ENCODE data around the gene EMILIN2.
"Not testable (repeated sequence)": the region's sequence is repeated elsewhere in the genome, so short reads cannot be mapped to it uniquely, and the experiment has no call there.

EMILIN2 gene

DNA sequence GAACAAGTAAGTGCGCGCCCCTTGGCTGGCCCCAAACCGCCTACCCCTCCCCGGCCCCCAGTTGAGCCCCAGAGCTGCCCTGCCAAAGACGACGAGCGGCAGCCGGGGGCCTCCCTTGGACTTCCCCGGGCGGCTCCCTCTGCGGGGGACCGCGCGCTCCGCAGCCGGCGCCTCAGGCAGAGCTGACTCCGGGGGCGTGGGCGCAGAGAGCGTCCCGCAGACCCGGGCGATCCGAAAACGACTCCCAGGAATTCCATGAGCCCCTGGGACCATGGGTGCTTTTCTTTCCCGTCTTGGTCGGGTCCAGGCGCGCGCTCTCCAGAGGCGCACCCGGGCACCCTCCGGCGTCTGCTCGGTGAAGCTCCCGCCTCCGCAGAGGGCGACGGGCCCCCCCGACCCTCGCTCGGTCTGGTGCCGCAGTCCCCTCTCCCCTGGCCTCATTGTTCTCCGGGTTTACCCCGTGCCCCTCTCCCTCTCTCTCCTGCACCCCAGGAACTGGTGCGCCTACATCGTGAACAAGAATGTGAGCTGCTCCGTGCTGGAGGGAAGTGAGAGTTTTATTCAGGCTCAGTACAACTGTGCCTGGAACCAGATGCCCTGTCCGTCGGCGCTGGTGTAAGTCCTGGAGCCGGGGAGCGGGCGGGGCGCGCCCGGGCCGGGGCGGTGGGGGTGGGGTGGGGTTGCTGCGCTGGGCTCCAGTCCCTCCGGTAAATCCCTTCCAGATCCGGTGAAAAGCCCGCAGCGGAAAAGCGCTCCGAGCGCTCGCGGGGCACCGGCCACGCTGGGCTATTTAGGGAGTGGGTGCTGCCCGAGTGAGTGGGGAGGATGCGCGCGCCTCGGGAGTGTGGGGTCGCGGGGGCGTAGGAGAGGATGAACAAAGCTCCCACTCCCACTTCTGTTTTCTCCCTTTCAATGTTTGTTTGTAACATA lies 776 bp downstream of the EMILIN2 start:
- DNase-seq: peak; percentile 75

DNA sequence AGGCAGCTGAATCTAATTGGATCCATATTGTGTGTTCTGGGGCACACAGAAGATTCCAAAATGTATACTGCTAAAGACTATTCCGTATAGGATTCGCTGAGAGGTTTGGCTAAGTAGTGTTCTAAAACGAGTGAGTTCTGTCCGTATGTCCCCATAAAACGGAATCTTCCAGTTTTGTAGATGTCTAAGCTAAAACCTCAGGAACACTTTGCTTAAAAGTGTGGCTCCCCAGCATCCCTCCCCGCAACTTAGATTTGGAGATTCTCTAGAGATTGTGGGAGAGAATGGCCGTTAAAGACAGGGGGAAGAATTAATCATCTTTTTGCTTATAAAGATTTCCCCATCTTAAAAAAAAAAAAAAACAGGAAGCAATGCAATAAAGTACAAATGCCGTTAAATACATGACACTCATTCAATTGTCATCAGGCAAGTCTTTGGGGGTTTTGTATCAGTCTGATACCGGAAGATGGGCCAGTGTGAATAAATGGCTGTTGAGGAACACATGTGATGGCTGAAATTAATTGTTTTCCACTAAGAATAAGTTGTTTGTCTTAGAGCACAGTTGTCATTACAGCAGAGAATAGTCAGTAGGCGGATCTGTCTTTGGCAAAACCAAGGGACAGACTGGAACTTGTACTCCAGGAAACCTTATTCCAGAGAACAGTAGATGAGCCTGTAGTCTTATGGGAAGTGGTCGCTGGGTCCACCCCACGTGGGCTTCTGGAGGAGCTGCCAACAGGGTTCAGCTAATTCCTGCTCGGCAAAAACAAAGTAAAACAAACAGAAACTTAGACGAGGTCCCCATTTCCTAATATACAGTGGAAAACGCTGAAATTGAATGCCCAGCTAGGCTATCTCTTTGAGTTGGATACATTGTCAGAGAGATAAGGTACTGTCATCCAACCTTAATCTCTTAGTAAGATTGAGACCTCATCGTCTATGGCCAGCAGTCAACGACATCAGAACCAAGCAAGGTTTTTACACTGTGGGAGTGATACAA lies 1.7 kb downstream of the EMILIN2 start:
- no peak for DNase-seq

DNA sequence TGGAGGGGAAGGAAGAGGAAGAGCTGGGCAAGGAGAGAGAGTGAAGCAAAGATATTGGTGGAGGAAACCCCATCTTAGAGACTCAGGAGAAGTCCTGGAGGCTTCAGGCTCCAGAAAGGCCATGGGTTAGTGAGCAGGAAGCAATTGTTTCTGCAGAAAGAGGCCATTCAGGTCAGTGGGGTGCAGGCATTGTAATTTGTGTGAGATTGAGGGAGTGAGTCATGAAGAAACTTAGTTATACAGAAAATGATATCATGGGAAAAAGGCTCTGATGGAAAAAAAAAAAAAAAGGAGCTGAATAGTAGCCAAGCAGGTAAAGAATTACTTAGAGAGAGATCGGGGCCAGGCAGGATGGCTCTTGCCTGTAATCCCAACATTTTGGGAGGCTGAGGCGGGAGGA lies 4.0 kb downstream of the EMILIN2 start:
- no peak for DNase-seq

DNA sequence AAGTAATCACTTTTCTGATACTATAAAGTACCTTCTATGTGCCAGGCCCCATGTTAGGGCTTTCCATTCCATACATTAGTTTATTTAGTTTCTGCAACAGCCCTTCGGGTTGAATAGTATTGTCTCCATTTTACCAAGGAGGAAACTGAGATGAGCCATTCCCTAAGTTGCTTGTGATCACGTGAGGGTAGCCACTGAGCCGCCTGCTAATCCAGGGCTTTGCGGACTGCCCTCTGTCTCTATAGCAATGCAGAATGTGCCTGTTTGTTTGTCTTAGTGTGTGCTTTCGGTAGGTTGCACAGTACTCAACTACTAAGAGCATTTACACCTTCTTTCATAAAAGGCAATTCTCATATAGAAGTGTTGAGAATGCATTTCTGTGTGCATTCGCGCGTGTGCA lies 5.0 kb downstream of the EMILIN2 start:
- no peak for DNase-seq

DNA sequence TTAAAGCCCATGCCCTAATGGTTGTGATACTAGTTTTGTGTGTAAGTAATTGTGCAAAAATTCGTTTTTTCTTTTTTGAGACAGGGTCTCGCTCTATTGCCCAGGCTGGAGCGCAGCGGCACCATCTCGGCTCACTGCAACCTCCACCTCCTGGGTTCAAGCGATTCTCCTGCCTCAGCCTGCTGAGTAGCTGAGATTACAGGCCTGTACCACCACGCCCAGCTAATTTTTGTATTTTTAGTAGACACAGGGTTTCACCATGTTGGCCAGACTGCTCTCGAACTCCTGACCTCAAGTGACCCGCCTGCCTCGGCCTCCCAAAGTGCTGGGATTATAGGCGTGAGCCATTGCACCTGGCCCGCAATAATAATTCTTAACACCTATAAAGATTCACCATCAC lies 5.7 kb downstream of the EMILIN2 start:
- not testable (repeated sequence) for DNase-seq

DNA sequence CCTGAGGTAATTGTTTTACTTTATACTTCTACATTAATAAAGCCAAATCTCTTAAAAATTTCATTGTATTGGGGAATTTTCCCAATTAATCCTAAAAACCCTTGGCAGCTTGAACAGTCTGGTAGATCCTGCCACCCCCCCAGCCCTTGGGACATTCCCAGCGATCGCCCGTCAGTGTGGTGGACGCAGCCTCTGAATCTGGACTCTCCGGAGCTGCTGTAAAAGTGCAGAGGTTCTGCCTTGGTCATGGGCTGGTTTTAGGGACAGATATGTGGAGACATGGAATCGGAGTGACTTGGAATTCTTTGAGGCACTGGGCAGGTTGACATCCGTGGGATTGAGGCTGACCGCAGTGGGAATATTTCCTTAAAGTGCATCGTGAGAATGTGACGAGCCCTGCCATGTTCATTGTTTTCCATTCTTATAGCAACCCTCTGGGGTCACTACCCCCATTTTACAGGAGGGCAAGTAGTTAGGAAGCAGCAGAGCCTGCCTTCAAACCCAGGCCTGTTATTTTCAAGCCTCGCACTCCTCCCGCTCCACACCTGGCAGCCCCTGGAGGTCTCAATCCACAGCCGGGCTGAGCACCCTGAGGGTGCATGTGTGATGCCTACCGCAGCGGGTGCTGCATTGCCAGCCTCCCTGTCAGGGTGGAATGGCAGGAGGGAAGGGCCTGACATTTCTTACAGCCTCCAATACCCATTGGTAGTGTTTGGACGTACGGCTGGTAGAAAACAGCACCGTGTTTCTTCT lies 6.5 kb downstream of the EMILIN2 start:
- no peak for DNase-seq

DNA sequence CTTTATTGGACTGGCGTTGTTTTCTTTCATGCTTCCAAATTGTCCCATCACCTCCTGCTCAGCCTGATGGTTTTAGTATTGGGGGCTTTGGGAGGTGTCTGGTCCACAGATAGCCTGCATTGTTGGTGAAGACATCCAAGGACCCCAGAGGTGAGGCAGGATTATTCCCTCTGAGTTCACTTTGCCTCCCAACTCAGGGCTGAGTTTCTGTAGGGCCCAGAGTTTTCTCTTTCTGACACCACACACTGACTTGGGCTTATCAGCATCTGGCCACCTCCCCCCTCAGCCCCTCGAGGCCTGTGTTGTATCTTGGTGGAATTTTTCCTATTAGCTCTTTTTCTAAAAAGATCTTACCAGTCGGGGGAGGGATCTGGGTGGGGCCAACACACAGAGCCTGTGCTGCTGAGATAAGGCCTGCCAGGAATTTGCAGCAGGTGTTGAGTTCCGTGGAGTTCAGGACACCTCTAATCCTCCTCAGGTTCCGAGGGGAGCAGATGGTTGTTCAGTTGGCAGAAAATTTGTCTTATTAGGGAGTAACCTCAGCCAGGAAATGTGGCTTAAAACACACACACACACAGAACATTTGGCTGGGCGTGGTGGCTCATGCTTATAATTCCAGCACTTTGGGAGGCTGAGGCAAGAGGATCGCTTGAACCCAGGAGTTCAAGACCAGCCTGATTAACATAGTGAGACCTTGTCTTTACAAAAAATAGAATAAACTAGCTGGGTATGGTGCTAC lies 7.3 kb downstream of the EMILIN2 start:
- DNase-seq: no peak

DNA sequence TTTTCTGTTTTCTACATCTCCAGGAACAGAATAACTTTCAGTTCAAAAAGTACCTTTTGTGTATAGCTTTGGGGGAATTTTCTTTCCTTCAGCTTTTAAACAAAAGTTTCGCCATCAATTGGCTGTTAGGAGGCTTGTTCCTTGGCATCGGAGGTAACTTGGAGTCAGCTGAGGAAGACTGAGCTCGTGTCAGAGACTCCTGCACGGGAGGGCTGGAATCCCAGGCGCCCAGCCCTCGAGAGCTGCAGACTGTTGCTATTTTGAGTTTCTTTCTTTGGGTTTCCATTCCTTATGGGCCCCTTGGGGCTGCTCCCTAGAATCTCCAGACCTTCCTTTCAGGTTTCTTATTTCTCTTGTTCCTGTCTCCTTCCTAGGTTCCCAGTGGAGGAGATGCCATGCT lies 8.1 kb downstream of the EMILIN2 start:
- no peak for DNase-seq

DNA sequence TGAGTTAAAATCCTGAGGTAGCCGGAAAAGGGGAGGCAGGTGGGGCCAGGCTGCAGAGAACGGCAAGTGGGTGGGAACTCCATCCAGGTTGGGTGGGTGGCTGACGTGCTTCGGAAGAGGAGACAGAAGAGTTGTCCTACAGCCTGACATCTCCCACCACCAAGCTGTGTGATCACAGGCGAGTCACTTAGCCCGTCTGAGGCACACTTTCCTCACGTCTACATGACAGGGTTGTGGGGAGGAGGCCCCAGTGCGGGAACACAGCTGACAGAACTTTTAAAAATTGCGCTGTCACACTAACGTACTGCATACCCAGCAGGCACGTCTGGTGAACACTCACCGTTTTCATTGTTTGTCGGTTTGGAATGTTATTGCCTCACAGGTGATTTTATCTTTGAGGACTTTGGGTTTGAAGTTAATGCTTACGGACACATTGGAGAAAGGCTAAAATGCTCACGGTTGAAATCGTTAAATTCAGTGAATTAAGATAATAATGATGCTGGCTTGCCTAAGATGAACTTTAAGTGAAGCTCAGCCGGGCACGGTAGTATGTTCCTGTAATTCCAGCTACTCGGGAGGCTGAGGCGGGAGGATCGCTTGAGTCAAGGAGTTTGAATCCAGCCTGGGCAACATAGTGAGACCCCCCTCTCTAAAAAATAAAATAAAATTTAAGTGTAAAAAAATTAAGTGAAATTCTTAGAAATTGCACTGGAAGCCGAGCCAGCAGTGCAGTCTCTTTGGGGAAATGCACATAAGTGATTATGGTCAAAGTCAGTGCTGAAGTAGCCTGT lies 8.9 kb downstream of the EMILIN2 start:
- DNase-seq: no peak

DNA sequence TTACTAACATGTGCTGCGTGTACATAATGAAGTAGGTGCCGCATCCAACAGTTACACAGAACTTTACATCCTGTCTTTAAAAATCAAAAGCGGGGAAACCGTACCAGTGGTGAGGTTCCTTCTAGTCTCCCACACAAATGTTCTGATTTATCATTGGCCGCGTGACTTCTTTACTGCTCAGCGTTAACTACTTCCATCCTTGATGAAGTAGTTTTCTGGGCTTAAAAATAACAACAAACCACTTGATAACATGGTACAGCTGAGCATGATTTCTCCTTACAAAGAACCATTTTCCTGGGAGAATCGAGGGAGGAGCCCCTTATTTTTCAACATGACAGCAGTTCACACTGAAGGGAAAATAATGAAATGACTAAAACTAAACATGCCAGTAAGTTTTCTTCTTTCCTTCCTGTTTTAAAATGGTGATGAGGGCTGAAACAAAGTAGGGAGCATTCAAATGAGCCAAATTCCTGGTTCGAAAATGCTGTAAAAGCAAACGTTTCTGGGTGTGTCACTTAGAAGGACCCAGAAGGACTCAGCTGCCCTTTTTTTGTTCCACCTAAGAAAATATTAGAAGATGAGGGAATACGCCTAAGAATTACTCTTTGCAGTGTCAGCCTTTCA lies 9.9 kb downstream of the EMILIN2 start:
- DNase-seq: no peak

DNA sequence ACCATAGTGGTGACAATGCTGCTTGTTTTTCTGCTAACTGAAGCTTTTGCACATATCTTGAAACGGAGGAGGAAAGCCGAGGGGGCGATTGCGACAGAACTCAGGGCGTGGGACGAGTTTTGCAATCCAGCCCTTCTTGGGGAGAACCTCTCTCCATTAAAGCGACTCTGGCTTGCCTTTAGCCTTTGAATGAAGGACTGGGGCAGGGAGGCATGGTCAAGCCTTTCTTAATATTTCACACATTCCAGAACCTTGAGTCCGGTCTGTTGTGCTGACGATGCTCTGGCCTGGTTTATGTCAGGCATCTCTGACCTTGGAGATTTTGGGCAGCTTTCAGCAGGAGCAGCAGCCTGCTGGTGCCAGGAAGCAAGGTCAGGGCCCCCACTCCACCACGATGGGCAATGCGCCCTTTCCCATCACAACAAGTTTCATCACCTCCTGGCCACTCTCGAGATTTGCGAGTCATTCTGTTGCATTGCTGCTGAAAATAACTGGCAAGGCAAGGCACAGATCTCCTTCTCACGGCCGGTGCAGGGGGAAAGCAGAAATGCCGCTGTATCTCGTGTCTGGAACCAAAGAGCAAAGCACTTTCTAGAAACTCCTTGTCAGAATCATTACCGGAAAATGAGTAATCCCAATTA lies 10.8 kb downstream of the EMILIN2 start:
- no peak for DNase-seq

DNA sequence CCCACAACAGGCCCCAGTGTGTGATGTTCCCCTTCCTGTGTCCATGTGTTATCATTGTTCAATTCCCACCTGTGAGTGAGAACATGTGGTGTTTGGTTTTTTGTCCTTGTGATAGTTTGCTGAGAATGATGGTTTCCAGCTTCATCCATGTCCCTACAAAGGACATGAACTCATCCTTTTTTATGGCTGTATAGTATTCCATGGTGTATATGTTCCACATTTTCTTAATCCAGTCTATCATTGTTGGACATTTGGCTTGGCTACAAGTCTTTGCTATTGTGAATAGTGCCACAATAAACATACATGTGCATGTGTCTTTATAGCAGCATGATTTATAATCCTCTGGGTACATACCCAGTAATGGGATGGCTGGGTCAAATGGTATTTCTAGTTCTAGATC lies 13.6 kb downstream of the EMILIN2 start:
- DNase-seq: not testable (repeated sequence)

DNA sequence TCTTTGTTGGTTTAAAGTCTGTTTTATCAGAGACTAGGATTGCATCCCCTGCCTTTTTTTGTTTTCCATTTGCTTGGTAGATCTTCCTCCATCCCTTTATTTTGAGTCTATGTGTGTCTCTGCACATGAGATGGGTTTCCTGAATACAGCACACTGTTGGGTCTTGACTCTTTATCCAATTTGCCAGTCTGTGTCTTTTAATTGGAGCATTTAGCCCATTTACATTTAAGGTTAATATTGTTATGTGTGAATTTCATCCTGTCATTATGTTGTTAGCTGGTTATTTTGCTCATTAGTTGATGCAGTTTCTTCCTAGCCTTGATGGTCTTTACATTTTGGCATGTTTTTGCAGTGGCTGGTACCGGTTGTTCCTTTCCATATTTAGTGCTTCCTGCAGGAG lies 17.2 kb downstream of the EMILIN2 start:
- DNase-seq: not testable (repeated sequence)

DNA sequence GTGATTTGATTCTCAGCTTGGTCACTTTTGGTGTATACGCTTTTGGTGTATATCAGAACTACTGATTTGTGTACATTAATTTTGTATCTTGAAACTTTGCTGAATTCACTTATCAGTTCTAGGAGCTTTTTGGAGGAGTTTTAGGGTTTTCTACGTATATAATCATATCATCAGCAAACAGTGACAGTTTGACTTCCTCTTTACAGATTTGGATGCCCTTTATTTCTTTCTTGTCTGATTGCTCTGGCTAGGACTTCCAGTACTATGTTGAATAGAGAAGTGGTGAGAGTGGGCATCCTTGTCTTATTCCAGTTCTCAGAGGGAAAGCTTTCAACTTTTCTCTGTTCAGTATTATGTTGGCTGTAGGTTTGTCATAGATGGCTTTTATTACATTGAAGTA lies 19.7 kb downstream of the EMILIN2 start:
- DNase-seq: not testable (repeated sequence)

DNA sequence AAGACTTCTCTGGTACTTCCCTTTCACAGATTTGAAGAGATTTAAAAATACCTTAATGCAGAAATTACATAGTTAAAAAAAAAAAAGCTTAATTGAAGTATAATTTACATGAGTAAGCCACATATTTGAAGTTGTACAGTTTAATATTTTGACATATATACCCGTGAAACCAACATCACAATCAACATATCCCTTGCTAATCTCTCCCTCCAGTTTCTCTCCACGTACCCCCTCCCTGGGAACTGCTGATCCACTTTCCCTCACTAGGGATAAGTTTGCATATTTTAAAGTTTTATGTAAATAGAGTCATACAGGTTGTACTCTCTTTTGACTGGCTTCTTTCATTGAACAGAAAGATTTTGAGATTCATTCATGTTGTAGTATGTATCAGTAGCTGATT lies 22.4 kb downstream of the EMILIN2 start:
- no peak for DNase-seq

DNA sequence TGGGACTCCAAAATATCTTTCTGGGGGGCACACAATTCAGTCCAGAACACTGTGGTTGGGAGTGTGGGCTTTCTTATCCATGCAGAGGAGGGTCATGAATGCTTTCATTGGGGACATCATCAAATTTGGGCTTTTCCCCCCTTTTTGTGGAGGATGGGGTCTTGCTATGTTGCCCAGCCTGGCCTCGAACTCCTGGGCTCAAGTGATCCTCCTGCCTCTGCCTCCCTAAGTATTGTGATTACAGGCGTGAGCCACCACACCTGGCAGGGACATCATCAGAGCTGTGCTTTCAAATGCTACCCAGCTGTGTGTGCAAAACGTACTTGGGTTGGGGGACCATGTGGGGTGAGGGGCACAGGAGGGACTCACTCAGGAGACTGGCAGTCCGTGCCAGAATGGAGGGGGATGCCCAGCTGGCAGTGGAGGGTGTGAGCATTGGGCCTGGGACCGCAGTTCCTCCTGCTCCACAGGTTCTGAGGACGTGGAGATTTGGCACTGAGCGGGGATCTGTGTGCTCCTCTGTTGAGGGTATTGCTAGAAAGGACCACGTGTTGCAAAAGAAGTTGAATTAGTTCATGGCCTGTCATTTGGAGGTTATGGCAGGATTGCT lies 24.4 kb downstream of the EMILIN2 start:
- DNase-seq: peak; percentile 48

DNA sequence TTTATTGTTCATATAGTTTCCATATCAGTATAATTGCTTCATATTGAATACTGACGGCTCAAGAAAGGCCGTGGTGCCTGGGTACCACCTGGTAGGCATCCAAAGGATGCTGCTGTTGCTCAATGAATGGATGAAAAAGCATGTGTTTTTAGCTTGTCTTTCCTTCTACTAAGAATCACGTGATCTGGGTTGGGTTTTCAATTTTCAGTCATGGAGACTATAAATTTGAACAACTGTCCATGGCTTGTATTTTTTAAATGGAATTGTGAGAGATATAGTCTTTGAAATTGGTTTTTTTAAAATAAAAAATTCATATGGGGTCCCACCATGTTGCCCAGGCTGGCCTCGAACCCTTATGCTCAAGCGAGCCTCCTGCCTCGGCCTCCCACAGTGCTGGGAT lies 25.3 kb downstream of the EMILIN2 start:
- DNase-seq: no peak

DNA sequence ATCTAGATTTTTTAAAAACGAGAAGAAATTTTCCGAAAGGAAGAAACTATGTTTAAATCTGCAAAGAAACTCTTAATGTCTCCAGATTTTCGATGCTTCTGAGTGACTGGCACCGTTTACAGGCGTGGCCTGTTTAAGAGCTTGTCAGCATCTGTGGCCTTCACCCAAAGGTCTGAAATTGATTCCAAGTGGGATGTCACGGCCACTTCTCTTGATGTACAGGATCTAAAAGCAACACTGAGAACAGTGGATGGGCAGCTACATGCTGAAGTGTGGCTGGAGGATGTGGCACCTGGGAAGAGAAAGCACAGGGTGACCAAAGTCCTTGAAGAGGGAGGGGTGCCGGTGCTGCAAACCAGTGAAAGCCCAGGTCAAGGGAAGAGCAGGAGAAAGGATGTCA lies 28.0 kb downstream of the EMILIN2 start:
- DNase-seq: peak; percentile 37

DNA sequence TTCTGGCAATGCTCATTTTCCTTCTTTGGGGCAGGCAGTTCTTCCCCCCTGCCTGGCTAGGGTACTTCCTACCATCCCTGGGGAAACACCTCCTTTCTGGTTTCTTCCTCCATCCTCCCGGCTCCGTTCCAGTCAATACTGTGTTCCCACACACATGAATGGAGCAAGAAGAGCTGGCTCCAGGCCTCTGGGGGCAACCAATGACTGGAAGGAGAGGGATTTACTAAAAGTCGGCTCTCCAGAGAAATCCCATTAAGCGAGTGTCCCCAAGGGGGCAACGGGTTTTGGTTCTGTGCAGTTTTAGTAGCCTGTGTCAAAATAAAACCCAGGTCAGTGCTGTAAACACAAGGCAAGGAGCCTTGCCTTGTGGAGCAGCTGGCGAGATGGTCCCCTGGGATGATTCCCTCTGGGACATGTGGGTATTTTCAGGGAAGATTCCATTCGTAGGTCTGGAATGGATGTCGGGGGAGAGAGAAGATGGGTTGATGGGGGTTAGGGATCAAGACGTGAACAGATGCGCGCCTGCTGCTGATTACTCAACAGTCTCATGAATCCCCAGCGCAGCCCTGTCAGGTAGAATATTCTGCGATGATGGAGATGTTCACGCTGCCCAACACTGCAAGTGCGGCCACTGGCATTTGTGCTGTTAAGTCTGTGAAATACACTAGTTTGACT lies 32.0 kb downstream of the EMILIN2 start:
- DNase-seq: no peak
